AG09309 (cell line): Measurements from ENCODE around the gene POLN.

Experiments used
- DNase-seq: peaks from one replicate; pipeline ENCODE4 v3.0.0-alpha.2; 2010; ENCODE audit warnings: low read depth
- H3K4me3 ChIP-seq: 2 replicates; pipeline ENCODE4 v1.5.1; 2011; ENCODE audit warnings: mild to moderate bottlenecking, low read depth, low read length, moderate library complexity; ENCODE audit not compliant: control insufficient read depth
- CTCF ChIP-seq: IDR thresholded peaks from 2 replicates; pipeline ENCODE4 v1.5.1; 2011; ENCODE audit warnings: mild to moderate bottlenecking, low read depth, low read length, inconsistent platforms; ENCODE audit not compliant: insufficient read depth, control insufficient read depth; ENCODE audit errors: missing control alignments

The POLN gene

GRCh38 chr4:2258091-2259035, 16.4 kb upstream of the POLN start:
- H3K4me3 ChIP-seq, result no peak overlapping the region
- DNase-seq, result no peak
- no peak for TF ChIP-seq CTCF

GRCh38 chr4:2257361-2258081, 15.6 kb upstream of the POLN start:
- no peak for TF ChIP-seq CTCF
- no peak for DNase-seq
- H3K4me3 ChIP-seq, result no peak overlapping the region

- DNase-seq, result no peak
- H3K4me3 ChIP-seq, result no peak overlapping the region
- no peak for TF ChIP-seq CTCF
Observed at GRCh38 chr4:2256781-2257191, 14.9 kb upstream of the POLN start.

GRCh38 chr4:2256156-2256731, 14.3 kb upstream of the POLN start:
- DNase-seq, result no peak
- H3K4me3 ChIP-seq, result no peak overlapping the region

GRCh38 chr4:2255501-2256155, 13.7 kb upstream of the POLN start:
- no peak for DNase-seq
- no peak for TF ChIP-seq CTCF
- H3K4me3 ChIP-seq, result no peak overlapping the region

More at GRCh38 chr4:2256156-2256731, 14.3 kb upstream of the POLN start:
- no peak for TF ChIP-seq CTCF
